Common myeloid progenitor, CD34-positive (primary cell): ENCODE data around the gene SEC23A.
"Not testable (repeated sequence)": the region's sequence is repeated elsewhere in the genome, so short reads cannot be mapped to it uniquely, and the experiment has no call there.

Experiments
- CTCF ChIA-PET: fragments of 350-600 bp; sonication (Branson Sonifier 250); formaldehyde crosslinking; loops from one replicate; lab custom pipeline; 2021; ENCODE audit warnings: antibody characterized with exemption; lab: Charles Lee
- POLR2A ChIA-PET: fragments of 350-600 bp; sonication (Branson Sonifier 250); formaldehyde crosslinking; loops from one replicate; lab custom pipeline; 2021; ENCODE audit warnings: antibody characterized with exemption; lab: Charles Lee
- DNase-seq, 3 donors: peaks; one replicate each; pipeline versions ENCODE4 v3.0.0 to v3.0.0-alpha.2; 2013
- H3K27ac ChIP-seq, 2 experiments: 1 replicate in 1 of 2; 2 replicates in 1 of 2; pipeline ENCODE4 v1.7.0; 2013; ENCODE audit warnings: inconsistent platforms in 2 of 2, low read length in 2 of 2, mild to moderate bottlenecking in 2 of 2, low read depth in 1 of 2, moderate library complexity in 1 of 2; ENCODE audit not compliant: severe bottlenecking in 2 of 2, insufficient read depth in 1 of 2, poor library complexity in 1 of 2
- H3K27me3 ChIP-seq, 5 experiments: replicated peaks in 2 of 5; 1 replicate in 3 of 5; 2 replicates in 2 of 5; pipeline versions ENCODE4 v1.6.1 to v1.7.0; 2013; ENCODE audit warnings: low read length in 4 of 5, mild to moderate bottlenecking in 2 of 5, moderate library complexity in 2 of 5, inconsistent platforms in 1 of 5; ENCODE audit not compliant: insufficient read depth in 5 of 5, control insufficient read depth in 4 of 5
- H3K36me3 ChIP-seq, 4 experiments: 1 replicate in 2 of 4; 2 replicates in 2 of 4; pipeline versions ENCODE4 v1.6.1 to v1.7.0; 2013; ENCODE audit warnings: low read length in 3 of 4, control low read depth in 1 of 4, mild to moderate bottlenecking in 1 of 4; ENCODE audit not compliant: control insufficient read depth in 4 of 4, insufficient read depth in 4 of 4
- H3K4me1 ChIP-seq, 4 experiments: 1 replicate in 3 of 4; 2 replicates in 1 of 4; pipeline versions ENCODE4 v1.6.1 to v1.7.1; 2013; ENCODE audit warnings: low read length in 3 of 4, mild to moderate bottlenecking in 3 of 4, control low read depth in 1 of 4, inconsistent platforms in 1 of 4, moderate library complexity in 1 of 4; ENCODE audit not compliant: control insufficient read depth in 4 of 4, insufficient read depth in 4 of 4; ENCODE audit errors: control extremely low read depth in 1 of 4
- H3K4me3 ChIP-seq, 7 experiments: 1 replicate in 4 of 7; 2 replicates in 3 of 7; pipeline versions ENCODE4 v1.5.1 to v1.7.0; 2013; ENCODE audit warnings: mild to moderate bottlenecking in 7 of 7, low read length in 6 of 7, moderate library complexity in 6 of 7, inconsistent platforms in 2 of 7, low read depth in 2 of 7, control low read depth in 1 of 7; ENCODE audit not compliant: insufficient read depth in 4 of 7, control insufficient read depth in 1 of 7; ENCODE audit errors: extremely low read depth in 1 of 7
- H3K9me3 ChIP-seq, 5 experiments: 1 replicate in 4 of 5; 2 replicates in 1 of 5; pipeline versions ENCODE4 v1.6.1 to v1.7.1; 2013; ENCODE audit warnings: low read length in 4 of 5, mild to moderate bottlenecking in 2 of 5, inconsistent platforms in 1 of 5, low read depth in 1 of 5, moderate library complexity in 1 of 5; ENCODE audit not compliant: control insufficient read depth in 4 of 5, insufficient read depth in 2 of 5; ENCODE audit errors: control extremely low read depth in 1 of 5
- WGBS: methylation state at CpG from one replicate; pipeline ENCODE4 v1.1.5; 2013; ENCODE audit not compliant: insufficient coverage; 5-methylcytosine and 5-hydroxymethylcytosine counted together

SEC23A gene

GRCh38 chr14:39137835-39138234, 34.8 kb upstream of the SEC23A start:
- H3K4me1 ChIP-seq, CTCF ChIA-PET, H3K27ac ChIP-seq, H3K4me3 ChIP-seq, H3K27me3 ChIP-seq, H3K9me3 ChIP-seq, DNase-seq: not testable (repeated sequence)
- H3K36me3 ChIP-seq = peaks cover 9 to 50% (median 28%) of the 10 kb centered on the region in 4 experiments
- WGBS = 96% methylated on average over 5 of the region's 8 CpGs
- POLR2A ChIA-PET = interaction anchor here (0.6 kb wide), 1 partner anchor 31 kb away, joined by 3 read pairs; no protein-coding TSS in a partner anchor

- no peaks in the 10 kb centered on the region for H3K9me3 ChIP-seq
- peaks cover 11 to 57% (median 33%) of the 10 kb centered on the region in 4 experiments for H3K36me3 ChIP-seq
Measured at GRCh38 chr14:39122330-39123138, 19.5 kb upstream of the SEC23A start.

GRCh38 chr14:39114073-39114838, 11.2 kb upstream of the SEC23A start, which contains the start of gene GEMIN2:
TSS of gene GEMIN2 (plus strand) at chr14:39114323. CDS start at chr14:39114339, 16 bp downstream.
- peaks cover 5 to 13% (median 9%) of the 10 kb centered on the region in 4 experiments for H3K4me1 ChIP-seq
- ChIA-PET CTCF (interaction anchor here (1.5 kb wide), 1 partner anchor 11 kb away, joined by 6 read pairs; the partner anchor contains the start of gene SEC23A), POLR2A (interaction anchor here (1.2 to 1.5 kb wide), 2 partner anchors 11 to 56 kb away, joined by 7 to 8 read pairs; partner anchors contain the start of genes SEC23A and TRAPPC6B)
- no peaks in the 10 kb centered on the region for H3K27me3 ChIP-seq
- 0% methylated on average over 30 of the region's 40 CpGs for WGBS
- peak within 1 kb of the TSS; percentile 73 to 100 (median 92) for H3K4me3 ChIP-seq
- H3K27ac ChIP-seq = peak within 1 kb of the TSS; percentile 34 to 81
- no peaks in the 10 kb centered on the region for H3K9me3 ChIP-seq
- peak; percentile 93 to 97 (median 96) for DNase-seq
- peaks cover 0 to 13% (median 7%) of the 10 kb centered on the region in 4 experiments for H3K36me3 ChIP-seq

More at GRCh38 chr14:39122330-39123138, 19.5 kb upstream of the SEC23A start:
- no peak overlapping the region for H3K4me3 ChIP-seq
- 88% methylated on average over 1 of the region's 3 CpGs for WGBS
- no peak for DNase-seq
- ChIA-PET POLR2A (no interaction called here), CTCF (no interaction called here)
- H3K4me1 ChIP-seq = no peaks in the 10 kb centered on the region
- no peaks in the 10 kb centered on the region for H3K27me3 ChIP-seq
- no peak overlapping the region for H3K27ac ChIP-seq

- Histone ChIP-seq H3K27me3 (no peaks in the 10 kb centered on the region), H3K27ac (peak overlapping the region; percentile 34 to 81), H3K4me1 (peaks cover 5 to 13% (median 9%) of the 10 kb centered on the region in 4 experiments), H3K4me3 (peak overlapping the region in 6 of 7 experiments; percentile 73 to 100 (median 92)), H3K36me3 (peaks cover 0 to 7% (median 2%) of the 10 kb centered on the region in 4 experiments), H3K9me3 (no peaks in the 10 kb centered on the region)
- DNase-seq = no peak
- ChIA-PET CTCF (interaction anchor here (1.5 kb wide), 1 partner anchor 11 kb away, joined by 6 read pairs; the partner anchor contains the start of gene SEC23A), POLR2A (interaction anchor here (0.6 to 1.5 kb wide), 3 partner anchors 11 to 319 kb away, joined by 3 to 8 read pairs (median 7); partner anchors contain the start of genes FBXO33, SEC23A and TRAPPC6B)
- no CpG with 5 or more reads among the region's 3 CpGs for WGBS
Measured at GRCh38 chr14:39113685-39114072, 10.6 kb upstream of the SEC23A start.

- no peaks in the 10 kb centered on the region for H3K27me3 ChIP-seq
- WGBS = 97% methylated on average over 8 of the region's 12 CpGs
- ChIA-PET CTCF (no interaction called here), POLR2A (no interaction called here)
- DNase-seq = no peak
- no peak overlapping the region for H3K4me3 ChIP-seq
- no peaks in the 10 kb centered on the region for H3K9me3 ChIP-seq
- no peaks in the 10 kb centered on the region for H3K36me3 ChIP-seq
- no peak overlapping the region for H3K27ac ChIP-seq
- H3K4me1 ChIP-seq = peaks cover 5 to 11% (median 9%) of the 10 kb centered on the region in 4 experiments
Measured at GRCh38 chr14:39109893-39110715, 7.1 kb upstream of the SEC23A start.

- DNase-seq = no peak
- H3K4me3 ChIP-seq = no peak overlapping the region
- H3K27me3 ChIP-seq = no peaks in the 10 kb centered on the region
- no peaks in the 10 kb centered on the region for H3K36me3 ChIP-seq
- peaks cover 0 to 11% (median 6%) of the 10 kb centered on the region in 4 experiments for H3K4me1 ChIP-seq
- no peaks in the 10 kb centered on the region for H3K9me3 ChIP-seq
- ChIA-PET POLR2A (no interaction called here), CTCF (interaction anchor here (1.2 to 2.2 kb wide), 2 partner anchors 54 to 61 kb away, joined by 3 to 6 read pairs; partner anchors contain the start of gene TRAPPC6B)
- 80% methylated on average over 1 of the region's 3 CpGs for WGBS
- no peak overlapping the region for H3K27ac ChIP-seq
Measured at GRCh38 chr14:39108791-39109190, 5.8 kb upstream of the SEC23A start.
